CD4-positive, CD25-positive, alpha-beta regulatory T cell (primary cell): ENCODE data around the gene RNLS. TPM values are rescaled to one million over a fixed set of nuclear protein-coding genes. Genes with fewer than 3 reads are reported as not detected.

ENCODE experiments used
- polyA plus RNA-seq, 4 donors: library from polyadenylated mRNA; unstranded; fragments of 300-500 nt; fragmentation: Illumina TruSeq; gene quantifications; one replicate each; pipeline ENCODE4 v1.2.3, GENCODE V29; 2021
- total RNA-seq: library from RNA; stranded (reverse); gene quantifications from one replicate; pipeline ENCODE4 v1.2.3, GENCODE V29; 2022

Gene RNLS
- total and polyA plus RNA-seq, 5 donors from 2014 or later, result 1.6 to 5.6 (median 4.4) TPM

Other genes starting within 250 kb of the RNLS start
- gene LIPJ, start 3.4 kb upstream of the RNLS start, total RNA-seq, result not detected
- gene LIPJ, start 3.4 kb upstream of the RNLS start, polyA plus RNA-seq, result not detected
- gene LIPF, start 81.1 kb upstream of the RNLS start, total RNA-seq, result not detected
- not detected for gene LIPF, start 81.1 kb upstream of the RNLS start, polyA plus RNA-seq
- gene LIPK, start 122.9 kb upstream of the RNLS start, total RNA-seq, result not detected
- not detected for gene LIPK, start 122.9 kb upstream of the RNLS start, polyA plus RNA-seq
- gene LIPN, start 176.7 kb upstream of the RNLS start, total RNA-seq, result 0.44 TPM
- under 1 TPM; 0.39 to 0.67 (median 0.50) TPM for gene LIPN, start 176.7 kb upstream of the RNLS start, polyA plus RNA-seq
- gene LIPM, start 219.4 kb upstream of the RNLS start, total RNA-seq, result not detected
- not detected for gene LIPM, start 219.4 kb upstream of the RNLS start, polyA plus RNA-seq